Endothelial cell of umbilical vein (primary cell): Measurements from ENCODE around the gene PARP3. TPM values are rescaled to one million over a fixed set of nuclear protein-coding genes. Genes with fewer than 3 reads are reported as not detected.
A peak's percentile ranks its signal among the peaks of the same experiment; 100 is the strongest.

Experiments
- BruUV-seq: library from RNA; stranded (reverse); fragments of 400-500 nt; replicated peaks from 2 replicates; lab custom pipeline; 2021; lab: Mats Ljungman, UMichigan
- CTCF ChIA-PET: fragments of 300-600, 350-600 bp; sonication (Branson Sonifier 250); formaldehyde crosslinking; loops from one replicate; lab custom pipeline; 2021; ENCODE audit warnings: antibody characterized with exemption, inconsistent platforms; lab: Charles Lee
- POLR2A ChIA-PET: fragments of 300-600, 350-600 bp; sonication (Branson Sonifier 250); formaldehyde crosslinking; loops from one replicate; lab custom pipeline; 2021; ENCODE audit warnings: antibody characterized with exemption, inconsistent platforms; lab: Charles Lee
- DNase-seq: peaks from one replicate; pipeline ENCODE4 v3.0.0-alpha.2; 2011; ENCODE audit warnings: low read depth, low spot score
- FAIRE-seq: peaks from 2 replicates; lab custom pipeline; 2011; peaks lifted over from hg19 to GRCh38; lab: Jason Lieb, UNC
- H2AFZ ChIP-seq: 2 replicates; pipeline ENCODE4 v1.6.0; 2012; ENCODE audit warnings: low read depth, low read length, control low read depth, inconsistent platforms
- H3K27ac ChIP-seq: 2 replicates; pipeline ENCODE4 v1.5.1; 2011; ENCODE audit warnings: low read depth, mild to moderate bottlenecking, control low read depth, low read length, moderate library complexity; ENCODE audit not compliant: insufficient read depth
- H3K27me3 ChIP-seq, 2 experiments: 2 replicates each; pipeline versions ENCODE4 v1.6.0 to v1.6.1; 2011; ENCODE audit warnings: low read length in 2 of 2, mixed read lengths in 1 of 2; ENCODE audit not compliant: control insufficient read depth in 2 of 2, insufficient read depth in 2 of 2
- H3K36me3 ChIP-seq, 2 experiments: 2 replicates in 1 of 2; 3 replicates in 1 of 2; pipeline ENCODE4 v1.5.1; 2011; ENCODE audit warnings: low read length in 2 of 2, mild to moderate bottlenecking in 1 of 2, moderate library complexity in 1 of 2; ENCODE audit not compliant: control insufficient read depth in 2 of 2, insufficient read depth in 2 of 2; ENCODE audit errors: extremely low read depth in 1 of 2
- H3K4me1 ChIP-seq: 3 replicates; pipeline ENCODE4 v1.5.1; 2011; ENCODE audit warnings: mild to moderate bottlenecking, low read length; ENCODE audit not compliant: control insufficient read depth, insufficient read depth; ENCODE audit errors: extremely low read depth
- H3K4me2 ChIP-seq: 2 replicates; pipeline ENCODE4 v1.6.1; 2011; ENCODE audit warnings: low read length, control low read depth, mixed read lengths; ENCODE audit not compliant: insufficient read depth
- H3K4me3 ChIP-seq, 3 experiments: fragments of 200-600 bp in 1 of 3; sonication (generic), shearing (Covaris generic) in 1 of 3; replicated peaks in 1 of 3; 2 replicates each; pipeline ENCODE4 v1.5.1; 2011 to 2016; ENCODE audit warnings: control low read depth in 3 of 3, low read length in 3 of 3, mild to moderate bottlenecking in 2 of 3, inconsistent platforms in 1 of 3, low read depth in 1 of 3, moderate library complexity in 1 of 3; ENCODE audit not compliant: insufficient read depth in 1 of 3
- H3K79me2 ChIP-seq: 2 replicates; pipeline ENCODE4 v1.6.0; 2012; ENCODE audit warnings: low read length, inconsistent platforms; ENCODE audit not compliant: control insufficient read depth, insufficient read depth
- H3K9ac ChIP-seq: replicated peaks from 2 replicates; pipeline ENCODE3; 2011; ENCODE audit warnings: low read length, control low read depth; ENCODE audit not compliant: insufficient read depth; ENCODE audit errors: extremely low read depth
- H3K9me1 ChIP-seq: replicated peaks from 3 replicates; pipeline ENCODE4 v1.6.0; 2011; ENCODE audit warnings: mild to moderate bottlenecking, low read length; ENCODE audit not compliant: control insufficient read depth, insufficient read depth; ENCODE audit errors: extremely low read depth
- H3K9me3 ChIP-seq: replicated peaks from 2 replicates; pipeline ENCODE4 v1.5.1; 2012; ENCODE audit warnings: low read length, inconsistent platforms; ENCODE audit not compliant: control insufficient read depth, insufficient read depth
- H4K20me1 ChIP-seq: replicated peaks from 2 replicates; pipeline ENCODE3; 2011; ENCODE audit warnings: mild to moderate bottlenecking, low read length; ENCODE audit not compliant: control insufficient read depth, insufficient read depth; ENCODE audit errors: extremely low read depth
- EZH2 ChIP-seq: IDR thresholded peaks from 2 replicates; pipeline ENCODE4 v1.6.1; 2012; ENCODE audit warnings: borderline replicate concordance, low read depth, mild to moderate bottlenecking, moderate library complexity, low read length, inconsistent platforms; ENCODE audit not compliant: severe bottlenecking
- FOS ChIP-seq: IDR thresholded peaks from 2 replicates; pipeline ENCODE4 v1.6.1; 2011; ENCODE audit warnings: mild to moderate bottlenecking, low read length, moderate library complexity, borderline replicate concordance; ENCODE audit not compliant: insufficient read depth
- GATA2 ChIP-seq: IDR thresholded peaks from 2 replicates; pipeline ENCODE4 v1.7.0; 2011; ENCODE audit warnings: low read depth, mild to moderate bottlenecking, moderate library complexity, mixed read lengths, low read length; ENCODE audit not compliant: insufficient read length, insufficient read depth
- POLR2A ChIP-seq: IDR thresholded peaks from 2 replicates; pipeline ENCODE4 v1.6.1; 2012; ENCODE audit warnings: low read depth, mild to moderate bottlenecking, control low read depth, low read length
- POLR2AphosphoS5 ChIP-seq: IDR thresholded peaks from 2 replicates; pipeline ENCODE4 v1.6.1; 2012; ENCODE audit warnings: low read depth, mild to moderate bottlenecking, control low read depth, low read length, moderate library complexity; ENCODE audit not compliant: insufficient read depth
- dilution Hi-C: fragments of 300-500 bp; cut with MboI; formaldehyde crosslinking; loops from one replicate; pipeline ENCODE4 v1.15.0; 2019; ENCODE audit warnings: low sequenced_read_pairs; ENCODE audit not compliant: extremely low pct_ligation_motif_present
- intact Hi-C: fragments of 100-400 bp; cut with micrococcal nuclease; formaldehyde crosslinking; loops from one replicate; pipeline ENCODE4 v1.10.0; 2022
- polyA plus RNA-seq, 4 experiments: library from polyadenylated mRNA; depleted of rRNA in 3 of 4; stranded (reverse) in 3 of 4; unstranded in 1 of 4; fragments of >200 nt; gene quantifications; 2 replicates each; pipeline versions ENCODE4 v1.2.1 to v1.2.3, GENCODE V29; 2011 to 2012; ENCODE audit warnings: missing spikeins in 1 of 4
- total RNA-seq: library from RNA; stranded (reverse); gene quantifications from 2 replicates; pipeline ENCODE4 v1.2.3, GENCODE V29; 2021
- TF ChIP-seq, protein P1 (sequence below): IDR thresholded peaks from 2 replicates; pipeline ENCODE4 v1.6.1; 2011; ENCODE audit not compliant: insufficient read depth, insufficient read length

PARP3 gene
- total and polyA plus RNA-seq, 2 donors (not counting 3 experiments of a cell fraction or from before 2014, with no cell fraction given), result 10.0 to 13.8 TPM

DNA sequence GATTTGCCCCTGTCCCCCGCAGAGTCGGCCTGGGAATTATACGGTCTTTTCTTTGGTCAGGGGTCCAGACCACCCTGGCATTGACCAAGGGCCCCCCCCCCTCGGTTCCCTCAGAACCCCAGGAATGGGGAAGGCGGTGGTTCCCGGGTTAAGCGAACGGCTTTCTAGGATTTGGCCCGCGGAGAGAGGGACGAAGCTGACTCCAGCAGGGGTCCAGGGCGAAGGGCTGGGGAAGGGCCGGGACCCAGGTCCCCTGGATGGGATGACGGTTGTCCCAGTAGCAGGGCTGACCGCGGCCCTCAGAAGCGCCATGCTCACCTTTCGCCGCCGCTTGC is 733 bp upstream of the PARP3 start:
- no peaks in the 10 kb centered on the region for H4K20me1 ChIP-seq
- H3K9me3 ChIP-seq, result no peaks in the 10 kb centered on the region
- DNase-seq (no peak), FAIRE-seq (no peak)
- BruUV-seq, result no TSS peak
- H3K9me1 ChIP-seq, result no peaks in the 10 kb centered on the region
- peak overlapping the region; percentile 30 for H3K9ac ChIP-seq
- no peaks in the 10 kb centered on the region for H3K27me3 ChIP-seq
- peaks cover 16% of the 10 kb centered on the region for H3K79me2 ChIP-seq
- peak overlapping the region; percentile 91 for H3K4me2 ChIP-seq
- H2AFZ ChIP-seq, result peak overlapping the region; percentile 60
- ChIA-PET CTCF (interaction anchor here (0.6 to 2.8 kb wide), 12 partner anchors 9 to 552 kb away, joined by 3 to 46 read pairs (median 3); partner anchors contain the start of genes ABHD14A, ABHD14B, ACY1 and RPL29), POLR2A (interaction anchor here (1.3 to 2.1 kb wide), 2 partner anchors 12 to 32 kb away, joined by 4 read pairs; partner anchors contain the start of gene ABHD14B)
- H3K4me1 ChIP-seq, result peaks cover 21% of the 10 kb centered on the region
- peak overlapping the region; percentile 22 for H3K27ac ChIP-seq
- peak overlapping the region; percentile 66 to 81 (median 79) for H3K4me3 ChIP-seq
- TF ChIP-seq POLR2AphosphoS5 (no peak), GATA2 (no peak), FOS (no peak), POLR2A (no peak), EZH2 (no peak)
- TF ChIP-seq, protein P1, sequence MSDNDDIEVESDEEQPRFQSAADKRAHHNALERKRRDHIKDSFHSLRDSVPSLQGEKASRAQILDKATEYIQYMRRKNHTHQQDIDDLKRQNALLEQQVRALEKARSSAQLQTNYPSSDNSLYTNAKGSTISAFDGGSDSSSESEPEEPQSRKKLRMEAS, result no peak
- dilution Hi-C loops, result no loop called here
- H3K36me3 ChIP-seq, result peaks cover 0 to 16% of the 10 kb centered on the region in 2 experiments
- intact Hi-C loops, result loop anchor here (5.0 to 10.0 kb wide), 2 partner anchors 439 to 557 kb away; partner anchors contain the start of genes DCAF1 and MANF
